HG03342 (cell line): ENCODE measurements around the gene PCBP2.
"Not testable (repeated sequence)": the region's sequence is repeated elsewhere in the genome, so short reads cannot be mapped to it uniquely, and the experiment has no call there.

ENCODE experiments used
- ATAC-seq: cut with Tn5 transposase; IDR thresholded peaks from one replicate; pipeline ENCODE4 v1.9.1; 2021; ENCODE audit warnings: mild to moderate bottlenecking, moderate library complexity; ENCODE audit not compliant: unreplicated experiment

PCBP2 gene

GRCh38 chr12:53451661-53452158 is at the start of gene PCBP2:
Gene PCBP2, plus strand, starts transcription at chr12:53452102. Its CDS starts 2,699 bp downstream, at chr12:53454801.
- peak; percentile 94 for ATAC-seq

GRCh38 chr12:53402351-53402750 is 49.6 kb upstream of the PCBP2 start:
- not testable (repeated sequence) for ATAC-seq

- no peak for ATAC-seq
These were observed 49.0 kb upstream of the PCBP2 start for GRCh38 chr12:53402871-53403270.

GRCh38 chr12:53410951-53411350 is 41.0 kb upstream of the PCBP2 start:
- no peak for ATAC-seq

- no peak for ATAC-seq
These were observed 38.3 kb upstream of the PCBP2 start for GRCh38 chr12:53413485-53414204.

- no peak for ATAC-seq
These were observed 37.0 kb upstream of the PCBP2 start for GRCh38 chr12:53414756-53415417.

GRCh38 chr12:53415752-53416389 is 36.0 kb upstream of the PCBP2 start:
- ATAC-seq, result not testable (repeated sequence)

GRCh38 chr12:53417291-53417816 is 34.5 kb upstream of the PCBP2 start:
- not testable (repeated sequence) for ATAC-seq

- no peak for ATAC-seq
These were observed 33.7 kb upstream of the PCBP2 start for GRCh38 chr12:53418221-53418620.

- ATAC-seq, result no peak
These were observed 32.1 kb upstream of the PCBP2 start for GRCh38 chr12:53419756-53420155.

- ATAC-seq, result not testable (repeated sequence)
These were observed 29.7 kb upstream of the PCBP2 start for GRCh38 chr12:53422247-53422646.

GRCh38 chr12:53423597-53423996 is 28.3 kb upstream of the PCBP2 start, which contains the start of gene AMHR2:
Gene AMHR2, plus strand, starts transcription at chr12:53423855. Its CDS starts 80 bp downstream, at chr12:53423935.
- ATAC-seq, result no peak

- no peak for ATAC-seq
These were observed 27.0 kb upstream of the PCBP2 start for GRCh38 chr12:53424626-53425514.

GRCh38 chr12:53425515-53426150 is 26.3 kb upstream of the PCBP2 start:
- no peak for ATAC-seq

- no peak for ATAC-seq
These were observed 23.9 kb upstream of the PCBP2 start for GRCh38 chr12:53427905-53428594.

GRCh38 chr12:53428741-53429140 is 23.2 kb upstream of the PCBP2 start:
- ATAC-seq, result no peak

- ATAC-seq, result no peak
These were observed 21.8 kb upstream of the PCBP2 start for GRCh38 chr12:53430116-53430515.

- no peak for ATAC-seq
These were observed 20.7 kb upstream of the PCBP2 start for GRCh38 chr12:53431187-53431586.

- not testable (repeated sequence) for ATAC-seq
These were observed 16.6 kb upstream of the PCBP2 start for GRCh38 chr12:53435326-53435725.
